Activated CD8-positive, alpha-beta memory T cell treated with anti-CD3 and anti-CD28 coated beads for 24 hours (primary cell): ENCODE data around the gene NBPF1.
A peak's percentile ranks its signal among the peaks of the same experiment; 100 is the strongest.
"Not testable (repeated sequence)": the region's sequence is repeated elsewhere in the genome, so short reads cannot be mapped to it uniquely, and the experiment has no call there.

Experiments
- DNase-seq: peaks from one replicate; pipeline ENCODE4 v3.0.0-alpha.2; 2020

The NBPF1 gene

DNA sequence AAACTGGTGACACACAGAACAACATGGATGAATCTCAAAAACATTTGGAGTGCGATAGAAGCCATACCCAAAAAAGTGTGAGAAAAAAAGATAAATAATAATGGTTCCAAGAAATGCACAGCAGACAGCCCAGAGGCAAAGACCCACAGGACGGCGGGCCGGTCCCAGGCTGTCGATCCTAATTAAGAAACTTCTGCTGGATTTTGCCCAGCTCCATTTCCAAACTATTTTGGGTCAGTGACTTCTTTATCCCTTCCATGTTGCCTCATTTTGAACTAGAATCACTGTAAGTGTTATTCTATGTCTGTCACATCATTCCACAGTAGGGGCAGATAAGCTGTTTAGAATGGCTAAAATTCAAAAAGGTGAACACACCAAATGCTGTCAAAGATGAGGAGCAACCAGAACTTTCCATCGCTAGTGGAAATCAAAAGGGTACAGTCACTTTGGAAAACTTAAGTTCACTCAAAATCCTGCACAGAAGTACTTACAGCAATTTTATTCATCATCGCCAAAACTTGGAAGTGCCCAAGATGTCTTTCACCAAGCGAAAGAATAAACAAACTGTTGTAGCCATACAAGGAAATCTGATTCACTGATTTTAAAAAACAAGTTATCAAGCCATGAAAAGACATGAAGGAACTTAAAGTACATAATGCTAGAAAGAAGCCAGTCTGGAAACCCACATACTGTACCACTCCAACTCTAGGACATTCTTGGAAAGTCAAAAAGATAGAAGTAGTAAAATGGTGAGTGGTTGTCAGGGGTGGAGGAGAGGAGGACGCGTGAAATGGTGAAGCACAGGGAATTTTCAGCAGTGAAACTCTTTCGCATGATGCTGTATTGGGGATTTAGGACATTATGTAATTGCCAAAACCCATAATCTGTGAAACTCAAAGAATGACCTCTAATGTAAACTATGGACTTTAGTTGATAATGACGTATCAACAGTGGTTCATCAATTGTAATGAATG lies 7.5 kb downstream of the NBPF1 start:
- no peak for DNase-seq

DNA sequence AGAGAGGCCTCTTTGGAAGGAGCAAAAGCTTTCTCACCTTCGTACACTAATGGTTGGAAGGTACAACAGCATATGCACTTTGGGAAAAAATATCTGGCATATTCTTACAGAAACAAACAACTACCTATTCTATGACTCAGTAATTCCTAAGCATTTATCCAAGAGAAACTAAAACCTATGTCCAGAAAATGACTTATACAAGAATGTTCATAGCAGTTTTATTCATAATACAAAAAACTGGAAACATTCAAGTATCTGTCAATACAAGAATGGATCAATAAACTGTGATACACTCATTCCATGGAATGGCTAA lies 8.2 kb downstream of the NBPF1 start:
- DNase-seq, result no peak

DNA sequence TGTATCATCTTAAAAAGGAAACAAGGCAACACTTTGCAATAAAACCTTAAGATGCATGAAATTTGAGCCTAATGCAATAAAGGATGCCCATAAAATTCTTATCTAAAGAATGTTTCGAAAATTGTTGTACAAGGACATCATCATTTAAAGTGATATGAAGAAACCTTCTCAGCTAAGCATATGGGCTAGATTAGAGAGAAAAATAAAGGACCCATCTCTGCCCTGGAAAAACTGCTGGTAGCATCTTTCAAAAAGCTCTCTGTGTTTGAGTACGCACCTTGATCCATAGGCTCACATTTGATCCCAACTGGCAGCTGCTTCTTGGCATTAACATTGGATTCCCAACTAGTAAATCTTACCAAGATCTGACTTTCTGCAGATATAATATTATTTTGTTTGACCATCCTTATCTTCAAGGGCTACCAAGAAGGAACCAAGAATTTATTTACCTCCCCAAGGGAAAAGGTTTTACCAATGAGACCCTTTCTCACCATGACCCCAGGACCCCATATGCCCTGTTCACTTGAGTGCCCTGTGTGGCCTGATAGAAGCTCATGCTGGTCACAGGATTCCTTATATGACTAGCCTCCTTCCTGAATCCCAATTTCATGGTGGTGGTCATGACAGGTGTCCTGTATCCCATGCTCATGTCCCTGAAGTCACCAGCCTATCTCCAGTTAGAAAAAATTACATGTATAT lies 8.7 kb downstream of the NBPF1 start:
- not testable (repeated sequence) for DNase-seq

DNA sequence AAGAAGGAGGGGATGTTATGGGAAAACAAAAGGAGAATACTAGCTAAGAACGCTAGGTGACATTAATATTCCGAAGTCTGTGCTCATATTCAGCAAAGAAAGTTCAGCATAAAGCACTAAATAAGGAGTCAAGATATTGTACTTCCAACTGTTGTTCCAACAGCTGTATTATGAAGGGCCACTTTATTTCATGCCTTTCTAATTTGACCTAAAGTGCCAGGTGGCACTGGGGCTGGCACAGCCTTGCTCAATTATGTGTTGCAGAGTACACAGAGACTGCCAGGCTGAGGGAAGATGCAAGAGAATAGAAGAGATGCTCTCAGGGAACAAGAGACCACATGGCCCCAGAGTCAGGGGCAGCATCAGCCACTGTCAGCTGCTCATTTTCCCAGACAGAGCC lies 9.7 kb downstream of the NBPF1 start:
- DNase-seq, result not testable (repeated sequence)

DNA sequence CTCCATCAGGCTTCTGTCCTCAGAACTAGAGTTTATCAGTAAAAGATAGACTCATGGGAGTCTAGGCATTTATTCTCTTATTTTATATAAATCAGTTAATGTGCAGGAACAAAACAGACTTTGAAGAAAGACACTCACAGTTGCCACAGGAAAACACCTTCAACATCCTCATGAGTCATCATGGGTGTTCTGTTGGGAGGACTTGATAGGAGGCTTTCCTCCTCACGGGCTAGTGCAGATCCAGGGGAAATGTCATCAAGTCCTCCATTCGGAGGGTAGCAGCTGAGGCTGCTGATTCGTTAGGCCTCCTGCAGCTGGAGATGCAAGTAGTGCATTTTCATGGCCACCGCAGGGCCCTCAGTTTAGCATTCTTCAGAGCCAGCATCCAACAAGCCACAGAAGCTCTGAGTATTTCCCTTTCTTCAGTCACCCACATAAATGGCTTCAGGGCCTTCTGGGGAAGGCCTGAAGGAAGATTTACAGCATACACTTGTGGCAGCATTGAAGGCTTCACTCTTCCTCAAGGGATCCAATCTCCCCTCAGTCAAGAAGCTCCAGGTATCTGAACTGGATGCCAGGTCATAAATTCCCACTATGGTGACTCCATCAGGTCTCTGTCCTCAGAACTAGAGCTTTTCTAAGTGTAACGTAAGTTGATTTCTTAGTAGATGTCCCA lies 10.9 kb downstream of the NBPF1 start:
- not testable (repeated sequence) for DNase-seq

DNA sequence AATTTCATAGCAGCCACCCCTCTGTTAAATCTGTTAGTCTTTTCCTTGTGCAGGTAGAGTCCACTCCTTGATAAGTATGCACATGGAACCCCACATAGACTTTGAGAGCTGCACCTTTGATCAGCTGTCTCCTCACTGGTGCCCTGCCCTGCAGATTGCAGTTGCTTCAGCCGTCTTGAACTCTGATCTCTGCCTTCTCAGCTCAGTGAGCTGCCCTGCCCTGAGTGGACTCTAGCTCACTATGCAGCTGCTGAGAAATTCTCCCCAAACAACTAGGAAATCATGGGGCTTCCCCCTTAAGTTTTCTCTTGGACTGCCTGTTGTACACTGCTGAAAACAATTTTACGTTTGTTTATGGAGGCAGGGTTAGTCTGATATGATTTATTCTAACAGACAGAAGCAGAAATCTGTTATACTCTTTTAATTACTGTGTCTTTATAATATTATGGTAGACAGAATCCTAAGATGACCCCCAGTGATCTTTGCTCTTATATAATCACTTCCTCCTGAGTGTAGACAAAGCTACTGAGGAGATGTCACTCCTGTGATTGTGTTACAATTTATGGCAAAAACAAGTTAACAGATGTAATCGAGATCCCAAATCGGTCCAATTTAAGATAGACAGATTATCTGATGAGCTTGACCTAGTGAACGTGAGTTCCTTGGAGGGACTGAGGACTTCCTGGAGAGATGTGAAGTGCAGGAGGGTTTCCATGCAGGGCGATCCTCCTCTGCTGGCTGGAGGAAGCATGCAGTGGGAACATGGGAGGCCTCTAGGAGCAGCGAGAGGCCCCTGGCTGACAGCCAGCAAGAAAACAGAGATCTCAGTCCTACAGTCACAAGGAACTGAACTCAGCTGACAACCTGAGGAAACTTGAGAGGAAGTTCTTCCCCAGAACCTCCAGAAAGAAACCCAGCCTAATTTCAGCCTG lies 12.2 kb downstream of the NBPF1 start:
- DNase-seq, result not testable (repeated sequence)

DNA sequence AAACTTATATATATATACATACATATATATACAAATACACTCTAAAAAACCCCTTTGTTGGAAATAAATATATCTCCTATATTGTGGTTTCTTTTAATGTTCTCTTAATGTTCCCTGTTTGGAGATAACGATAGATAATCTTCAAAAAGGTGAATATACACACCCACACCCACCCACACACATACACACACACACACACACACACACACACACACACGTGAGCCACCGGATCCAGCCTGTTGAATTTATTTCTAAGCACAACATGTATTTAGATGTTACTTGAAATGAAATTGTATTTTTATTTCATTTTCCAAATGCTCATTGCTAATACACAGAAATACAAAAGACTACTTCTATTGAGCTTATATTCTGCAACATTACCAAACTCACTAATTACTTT lies 14.0 kb downstream of the NBPF1 start:
- not testable (repeated sequence) for DNase-seq

DNA sequence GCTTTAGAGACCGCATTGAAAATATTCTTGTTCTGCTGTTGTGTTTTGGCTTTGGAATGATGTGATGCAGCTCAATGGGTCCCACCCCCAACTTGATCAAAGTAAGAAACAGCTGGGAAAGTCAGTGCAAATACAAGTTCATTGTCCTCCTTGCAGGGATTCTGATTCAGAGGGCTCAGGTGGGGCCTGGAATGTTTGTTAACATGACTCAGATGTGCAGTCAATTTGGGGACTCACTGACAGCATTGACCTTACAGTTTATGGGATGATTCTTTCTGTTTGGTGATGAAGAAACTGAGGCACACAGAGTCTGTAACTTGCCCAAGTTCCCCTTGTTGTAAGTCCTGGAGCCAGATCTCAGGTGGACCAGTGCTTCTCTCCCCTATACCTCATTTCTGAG lies 18.1 kb downstream of the NBPF1 start:
- DNase-seq, result not testable (repeated sequence)

DNA sequence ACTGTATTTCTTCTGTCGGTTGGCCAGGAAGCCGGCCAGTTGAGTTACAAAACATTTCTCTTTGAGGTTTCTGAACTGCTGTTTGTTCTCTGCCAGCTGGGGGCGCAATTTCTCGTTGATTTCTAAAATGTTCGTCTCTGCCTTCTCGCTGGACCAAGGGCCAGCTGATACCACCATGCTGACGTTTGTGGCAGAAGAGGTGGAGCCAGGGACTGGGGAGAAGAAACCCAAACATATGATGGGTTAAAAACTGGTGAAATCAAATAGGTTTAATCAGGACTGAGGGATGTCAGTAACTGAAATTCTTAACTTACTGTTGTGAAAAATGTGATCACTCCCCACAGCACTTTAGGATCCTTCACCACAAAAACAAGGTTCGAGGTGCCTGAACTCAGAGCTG lies 21.5 kb downstream of the NBPF1 start:
- not testable (repeated sequence) for DNase-seq

DNA sequence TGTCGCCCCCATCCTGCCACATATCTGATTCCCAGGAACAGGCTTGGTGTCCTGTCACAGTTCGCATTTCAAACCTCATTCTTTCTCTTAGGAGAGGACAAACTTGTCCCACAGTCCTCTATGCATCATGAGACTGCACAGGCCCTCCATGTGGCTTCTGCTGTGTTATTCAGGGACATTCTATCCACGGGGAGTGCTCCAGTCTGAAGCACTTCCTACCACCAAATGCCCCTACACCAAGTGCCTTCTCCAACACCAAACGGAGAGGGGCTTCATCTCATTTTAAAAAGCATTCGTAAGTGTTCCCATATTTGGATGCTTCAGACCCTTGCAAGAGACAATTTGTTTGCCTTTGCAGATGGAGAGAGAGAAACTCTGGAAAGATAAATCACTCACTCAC lies 25.3 kb downstream of the NBPF1 start:
- DNase-seq, result not testable (repeated sequence)

DNA sequence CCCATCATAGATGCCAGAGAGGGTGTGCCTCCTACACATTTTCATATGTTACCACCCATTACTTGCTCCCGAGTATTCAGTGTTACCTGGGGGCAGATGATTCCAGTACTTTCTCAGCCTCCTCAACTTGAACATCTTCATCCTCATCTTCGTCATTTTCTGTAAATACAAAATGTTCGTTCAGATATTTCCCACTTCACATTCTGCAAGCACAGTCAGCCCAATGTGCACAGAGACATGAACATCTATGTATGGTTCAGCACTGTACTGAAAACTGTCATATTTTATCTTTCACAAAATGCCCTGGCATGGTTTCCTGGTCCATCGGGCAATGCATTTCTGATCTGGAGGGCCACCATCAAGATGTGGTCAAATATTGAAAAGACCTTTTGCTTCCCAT lies 25.7 kb downstream of the NBPF1 start:
- not testable (repeated sequence) for DNase-seq

DNA sequence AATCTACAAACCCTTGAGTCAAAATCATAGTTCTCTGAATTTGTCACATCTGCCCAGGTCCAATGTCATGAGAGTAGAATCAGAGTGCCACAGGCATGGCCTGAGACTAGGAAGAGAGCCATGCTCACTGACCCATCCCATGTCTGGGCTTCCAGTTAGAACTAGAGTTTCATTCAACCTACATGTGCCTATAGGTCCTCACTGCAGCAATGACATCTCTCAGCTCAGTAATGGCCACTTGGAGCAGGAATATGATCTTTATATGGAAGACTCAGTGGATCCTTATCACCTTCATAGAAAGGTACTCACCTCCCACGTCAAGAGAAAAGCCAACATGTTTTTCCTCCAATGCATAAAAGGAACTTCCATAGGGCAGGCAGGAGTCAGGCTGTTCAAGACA lies 48.0 kb downstream of the NBPF1 start:
- not testable (repeated sequence) for DNase-seq

DNA sequence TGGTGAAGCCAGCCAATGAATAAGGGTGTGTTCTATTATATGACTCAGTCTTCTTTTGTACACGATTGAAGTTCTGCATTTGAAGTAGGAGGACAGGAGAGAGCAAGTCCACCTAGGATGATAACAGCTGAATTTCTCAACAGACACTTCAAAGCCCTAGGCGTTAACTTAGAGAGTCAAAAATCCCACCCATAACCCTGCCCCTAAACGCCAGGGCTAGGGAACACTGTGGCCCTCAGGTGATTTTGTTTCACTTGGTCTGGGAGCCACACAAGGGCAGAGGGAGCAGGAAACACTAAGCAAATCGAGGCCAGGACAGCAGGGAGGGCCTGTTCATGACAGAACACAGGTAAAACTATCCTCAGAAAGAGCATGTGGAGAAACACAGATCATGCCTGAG lies 52.3 kb downstream of the NBPF1 start:
- not testable (repeated sequence) for DNase-seq

DNA sequence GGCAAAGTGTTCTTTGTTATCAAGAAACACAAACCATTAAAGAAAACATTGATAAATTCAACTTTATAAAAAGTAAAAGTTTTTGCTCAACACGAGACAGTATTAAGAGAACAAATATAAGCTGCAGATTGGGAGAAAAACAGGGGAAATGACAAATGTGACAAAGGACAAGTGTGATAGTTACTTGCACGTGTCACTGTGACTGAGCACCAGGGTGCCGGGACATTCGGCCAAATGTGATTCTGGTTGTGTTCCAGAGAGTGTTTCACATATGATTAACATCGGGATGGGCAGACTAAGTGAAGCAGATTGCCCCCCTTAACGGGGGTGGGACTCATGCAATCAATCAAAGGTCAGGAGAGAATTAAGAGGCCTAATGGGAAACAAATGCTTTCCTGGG lies 52.9 kb downstream of the NBPF1 start:
- not testable (repeated sequence) for DNase-seq

DNA sequence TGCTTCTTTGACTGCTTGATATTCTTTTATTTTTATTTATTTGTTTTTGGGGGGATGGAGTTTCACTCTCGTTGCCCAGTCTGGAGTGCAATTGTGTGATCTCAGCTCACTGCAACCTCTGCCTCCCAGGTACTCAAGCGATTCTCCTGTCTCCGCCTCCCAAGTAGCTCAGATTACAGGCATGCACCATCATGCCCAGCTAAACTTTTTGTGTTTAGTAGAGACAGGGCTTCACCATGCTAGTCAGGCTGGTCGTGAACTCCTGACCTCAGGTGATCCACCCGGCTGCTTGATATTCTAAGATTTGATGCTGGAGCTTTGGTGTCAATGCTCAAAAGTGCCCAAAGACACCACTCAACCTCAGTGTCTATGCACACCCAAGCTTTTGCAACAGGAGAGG lies 53.7 kb downstream of the NBPF1 start:
- DNase-seq, result not testable (repeated sequence)

DNA sequence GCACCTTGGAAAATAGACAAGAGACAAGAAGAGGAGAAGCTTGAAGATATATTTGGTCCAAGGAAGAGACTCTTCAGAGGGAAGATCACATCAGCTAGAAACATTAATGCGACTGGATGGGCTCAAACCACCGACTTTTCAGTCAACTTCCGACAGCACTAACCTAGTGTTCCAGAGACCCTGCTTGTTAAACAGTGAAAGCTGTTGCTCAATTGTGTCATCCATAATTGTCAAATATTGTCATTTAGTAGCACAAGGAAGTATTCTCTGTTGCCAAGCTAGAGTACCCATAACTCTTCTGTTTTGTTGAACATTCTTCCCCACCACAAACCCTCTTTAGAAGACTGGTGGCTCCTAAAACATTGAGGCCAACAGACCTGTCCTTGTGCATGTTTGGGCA lies 56.3 kb downstream of the NBPF1 start:
- not testable (repeated sequence) for DNase-seq

DNA sequence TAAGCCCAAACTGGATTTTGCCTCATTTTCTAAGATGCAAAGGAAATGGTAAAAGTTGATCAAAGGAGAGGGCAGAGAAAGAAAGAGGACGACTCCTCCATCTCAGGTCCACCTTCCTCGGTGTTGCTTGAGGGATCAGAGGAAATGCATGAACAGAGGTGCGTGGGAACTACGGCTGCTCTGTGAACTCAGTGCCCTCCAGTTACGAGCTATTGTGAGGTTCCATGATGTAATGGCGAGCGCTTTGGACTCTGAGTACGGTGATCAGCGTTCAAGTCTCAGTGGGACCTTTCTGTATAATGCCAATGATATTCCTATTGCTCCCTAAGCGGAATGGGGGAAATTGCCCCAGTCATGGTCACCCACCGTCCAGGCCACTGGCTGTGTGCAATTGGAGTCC lies 60.1 kb downstream of the NBPF1 start:
- not testable (repeated sequence) for DNase-seq

DNA sequence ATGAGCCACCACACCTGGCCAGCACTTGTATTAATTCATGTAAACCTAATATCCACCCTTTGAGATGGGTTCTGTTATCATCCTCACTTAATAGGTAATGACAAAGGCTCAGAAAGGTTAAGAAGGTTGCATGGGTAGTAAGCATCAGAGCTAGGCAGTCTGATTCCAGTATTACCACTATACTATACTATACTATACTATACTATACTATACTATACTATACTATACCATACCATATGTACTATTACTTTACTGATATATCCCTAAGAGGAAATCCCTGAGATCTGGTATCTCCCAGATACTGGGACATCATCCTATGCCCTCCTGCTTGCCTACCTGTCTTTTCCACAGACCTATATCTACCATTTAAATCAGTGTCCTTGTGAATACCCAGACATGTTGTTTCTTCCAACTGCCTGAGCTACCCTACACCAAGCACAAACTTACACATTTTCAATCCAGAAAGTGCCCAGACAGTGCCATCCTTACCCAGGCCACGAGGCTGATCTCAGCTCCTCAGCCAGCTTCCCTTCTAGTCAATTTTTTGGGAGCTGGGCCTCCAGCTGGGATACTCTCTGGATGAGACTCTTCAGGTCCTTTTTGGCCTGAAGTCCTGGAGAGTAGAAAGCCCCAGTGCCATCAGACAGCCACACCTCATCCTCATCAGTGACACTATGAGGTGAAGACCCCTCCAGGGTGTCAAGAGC lies 63.0 kb downstream of the NBPF1 start:
- not testable (repeated sequence) for DNase-seq

DNA sequence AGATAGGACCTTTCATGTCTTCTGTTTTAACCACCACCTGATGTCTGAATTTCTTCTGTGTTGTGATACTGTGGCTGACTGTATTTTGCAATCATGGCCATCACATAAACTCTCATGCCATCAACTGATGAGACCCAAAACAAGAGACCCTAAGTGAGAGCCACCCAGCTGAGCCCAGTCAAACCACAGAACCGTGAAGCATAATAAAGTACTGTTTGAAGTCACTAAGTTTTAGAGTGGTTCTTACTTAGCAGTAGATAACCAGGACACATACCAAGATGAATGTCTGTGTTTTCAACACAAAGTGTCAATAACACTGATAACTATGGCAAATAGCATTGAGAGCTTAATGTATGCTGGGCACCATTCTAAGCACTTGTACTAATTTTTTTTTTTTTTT lies 63.8 kb downstream of the NBPF1 start:
- DNase-seq, result not testable (repeated sequence)

DNA sequence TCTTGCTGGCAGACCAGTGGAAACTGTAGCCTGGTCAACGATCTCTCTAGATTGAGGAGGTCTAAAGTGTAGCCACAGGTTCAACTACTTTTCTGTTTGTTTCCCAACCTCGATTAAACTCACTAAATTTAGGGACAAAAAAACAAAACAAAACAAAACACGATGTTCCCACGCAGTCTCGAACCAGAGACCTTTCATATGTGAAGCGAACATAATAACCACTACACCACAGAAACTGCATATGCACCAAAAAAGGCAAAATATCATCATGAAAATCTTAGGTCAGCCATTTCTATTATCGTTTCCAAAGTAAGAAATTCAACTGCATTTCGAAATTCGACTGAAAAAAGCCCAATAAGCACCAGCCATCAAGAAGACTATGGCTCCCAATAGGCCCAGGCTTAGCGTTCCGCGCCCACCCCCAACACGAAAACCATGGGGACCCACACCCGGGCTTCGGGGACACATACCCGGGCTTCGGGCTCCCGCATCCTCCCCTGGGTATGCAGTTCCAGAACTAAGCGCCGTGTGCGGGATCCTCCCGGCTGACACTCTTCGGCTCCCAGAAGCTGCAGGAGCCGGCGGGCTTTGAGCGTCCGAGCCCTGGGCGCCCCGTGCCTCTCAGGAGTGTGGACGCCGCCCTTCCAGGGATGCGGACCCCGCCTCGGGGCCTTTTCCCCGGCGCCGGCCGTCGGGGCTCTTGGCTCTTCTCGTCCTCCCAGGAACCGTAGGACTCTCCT lies 65.7 kb downstream of the NBPF1 start:
- DNase-seq, result not testable (repeated sequence)

DNA sequence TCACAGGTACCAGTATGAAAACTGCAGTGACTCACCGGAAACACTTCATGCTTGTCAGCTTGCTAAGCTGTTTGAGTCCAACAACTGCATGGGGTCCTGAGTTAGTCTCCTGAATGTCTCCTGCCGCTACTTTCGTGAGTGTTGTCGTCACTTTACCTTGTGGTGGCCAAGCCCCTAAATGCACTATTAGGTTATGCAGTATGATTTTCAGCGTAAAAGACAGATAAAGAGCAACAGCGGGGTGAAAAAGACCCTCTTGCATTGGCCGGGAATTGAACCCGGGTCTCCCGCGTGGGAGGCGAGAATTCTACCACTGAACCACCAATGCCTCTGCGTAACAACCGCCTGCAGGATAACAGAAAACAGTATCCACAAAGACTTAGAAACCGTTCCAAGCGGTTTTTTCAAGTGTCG lies 67.7 kb downstream of the NBPF1 start:
- peak; percentile 69 for DNase-seq
